OCI-LY3 (cell line): Measurements from ENCODE around the gene MAGEA2.

Experiments used
- EZH2phosphoT487 ChIP-seq: fragments of 200-600 bp; shearing (Covaris generic); IDR thresholded peaks from 2 replicates; pipeline ENCODE4 v1.6.1; 2018; ENCODE audit warnings: antibody characterized with exemption, mixed run types, low read depth
- TF ChIP-seq, protein P1 (sequence below): fragments of 200-600, 300-600 bp; sonication (generic); IDR thresholded peaks from 2 replicates; pipeline ENCODE4 v1.5.1; 2014; ENCODE audit warnings: antibody characterized with exemption, low read length, low read depth

DNA sequence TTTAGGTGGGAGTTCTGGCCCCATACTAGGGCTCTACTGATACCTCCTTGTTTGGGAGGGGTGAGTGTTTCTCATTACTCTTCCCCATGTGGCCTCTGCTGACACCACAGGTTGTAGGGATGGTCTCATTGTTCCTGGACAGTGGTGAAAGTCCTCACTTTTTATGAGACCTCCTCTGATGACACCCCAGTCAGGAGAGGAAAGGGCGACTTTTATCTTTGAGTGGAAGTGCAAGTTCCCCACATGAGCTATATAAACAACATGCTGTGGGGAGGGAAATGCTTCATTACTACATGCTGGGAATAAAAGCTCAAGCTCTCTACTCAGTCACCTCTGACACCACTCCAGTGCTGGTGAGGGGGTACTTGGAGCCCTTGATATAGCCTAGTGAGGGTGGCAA lies 45.3 kb upstream of the MAGEA2 start:
- TF ChIP-seq, protein P1, sequence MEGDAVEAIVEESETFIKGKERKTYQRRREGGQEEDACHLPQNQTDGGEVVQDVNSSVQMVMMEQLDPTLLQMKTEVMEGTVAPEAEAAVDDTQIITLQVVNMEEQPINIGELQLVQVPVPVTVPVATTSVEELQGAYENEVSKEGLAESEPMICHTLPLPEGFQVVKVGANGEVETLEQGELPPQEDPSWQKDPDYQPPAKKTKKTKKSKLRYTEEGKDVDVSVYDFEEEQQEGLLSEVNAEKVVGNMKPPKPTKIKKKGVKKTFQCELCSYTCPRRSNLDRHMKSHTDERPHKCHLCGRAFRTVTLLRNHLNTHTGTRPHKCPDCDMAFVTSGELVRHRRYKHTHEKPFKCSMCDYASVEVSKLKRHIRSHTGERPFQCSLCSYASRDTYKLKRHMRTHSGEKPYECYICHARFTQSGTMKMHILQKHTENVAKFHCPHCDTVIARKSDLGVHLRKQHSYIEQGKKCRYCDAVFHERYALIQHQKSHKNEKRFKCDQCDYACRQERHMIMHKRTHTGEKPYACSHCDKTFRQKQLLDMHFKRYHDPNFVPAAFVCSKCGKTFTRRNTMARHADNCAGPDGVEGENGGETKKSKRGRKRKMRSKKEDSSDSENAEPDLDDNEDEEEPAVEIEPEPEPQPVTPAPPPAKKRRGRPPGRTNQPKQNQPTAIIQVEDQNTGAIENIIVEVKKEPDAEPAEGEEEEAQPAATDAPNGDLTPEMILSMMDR, result no peak
- TF ChIP-seq EZH2phosphoT487, result no peak
